Gastrocnemius medialis (tissue), 4 donors: Measurements from ENCODE around the gene PRKG1.

ENCODE experiments used
- POLR2A ChIP-seq, 2 donors: fragments of 450-650 bp; IDR thresholded peaks; one replicate each; pipeline ENCODE4 v1.6.1; 2017; ENCODE audit warnings: antibody characterized with exemption in 2 of 2, mild to moderate bottlenecking in 2 of 2, moderate library complexity in 2 of 2
- TF ChIP-seq, protein P1 (sequence below), 5 experiments: fragments of 450-650 bp in 3 of 5; fragments of 200-600 bp in 2 of 5; sonication (generic) in 2 of 5; IDR thresholded peaks in 4 of 5; conservative IDR thresholded peaks in 1 of 5; 1 replicate in 4 of 5; 2 replicates in 1 of 5; pipeline ENCODE4 v1.5.1; 2016 to 2019; ENCODE audit warnings: antibody characterized with exemption in 5 of 5, mild to moderate bottlenecking in 3 of 5, moderate library complexity in 3 of 5

DNA sequence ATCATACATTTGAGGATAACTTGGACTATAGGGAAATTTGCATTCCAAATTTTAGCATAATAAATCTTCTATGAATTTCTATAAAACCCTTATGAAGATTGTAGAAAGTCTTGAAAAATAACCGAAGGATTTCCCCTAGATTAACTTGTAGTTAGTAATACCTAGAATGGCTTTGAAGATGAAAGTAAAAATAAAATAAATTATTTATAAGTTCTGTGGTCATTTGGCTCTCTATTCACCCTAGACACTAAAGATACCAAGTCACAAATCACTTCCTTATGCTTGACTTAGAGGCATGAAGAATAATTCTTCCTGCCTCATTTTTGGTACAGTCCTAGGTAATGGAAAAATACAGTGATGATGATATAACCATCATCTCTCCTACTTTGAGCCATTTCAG lies 545.8 kb downstream of the PRKG1 start:
- TF ChIP-seq POLR2A (IDR thresholded peaks at IDR 0.05): no peak
- TF ChIP-seq, protein P1, sequence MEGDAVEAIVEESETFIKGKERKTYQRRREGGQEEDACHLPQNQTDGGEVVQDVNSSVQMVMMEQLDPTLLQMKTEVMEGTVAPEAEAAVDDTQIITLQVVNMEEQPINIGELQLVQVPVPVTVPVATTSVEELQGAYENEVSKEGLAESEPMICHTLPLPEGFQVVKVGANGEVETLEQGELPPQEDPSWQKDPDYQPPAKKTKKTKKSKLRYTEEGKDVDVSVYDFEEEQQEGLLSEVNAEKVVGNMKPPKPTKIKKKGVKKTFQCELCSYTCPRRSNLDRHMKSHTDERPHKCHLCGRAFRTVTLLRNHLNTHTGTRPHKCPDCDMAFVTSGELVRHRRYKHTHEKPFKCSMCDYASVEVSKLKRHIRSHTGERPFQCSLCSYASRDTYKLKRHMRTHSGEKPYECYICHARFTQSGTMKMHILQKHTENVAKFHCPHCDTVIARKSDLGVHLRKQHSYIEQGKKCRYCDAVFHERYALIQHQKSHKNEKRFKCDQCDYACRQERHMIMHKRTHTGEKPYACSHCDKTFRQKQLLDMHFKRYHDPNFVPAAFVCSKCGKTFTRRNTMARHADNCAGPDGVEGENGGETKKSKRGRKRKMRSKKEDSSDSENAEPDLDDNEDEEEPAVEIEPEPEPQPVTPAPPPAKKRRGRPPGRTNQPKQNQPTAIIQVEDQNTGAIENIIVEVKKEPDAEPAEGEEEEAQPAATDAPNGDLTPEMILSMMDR (IDR thresholded peaks at IDR 0.05 in 4 of 5, conservative IDR thresholded peaks at IDR 0.05 in 1 of 5): no peak
